GM12878 (cell line): Measurements from ENCODE around the gene SCNM1.

Experiments used
- CTCF ChIP-seq, 3 experiments: IDR thresholded peaks in 2 of 3; conservative IDR thresholded peaks in 1 of 3; 2 replicates each; pipeline ENCODE4 v1.5.1; 2011; ENCODE audit warnings: low read depth in 3 of 3, low read length in 3 of 3, mild to moderate bottlenecking in 3 of 3, control low read depth in 2 of 3, moderate library complexity in 2 of 3, inconsistent platforms in 1 of 3, mixed read lengths in 1 of 3; ENCODE audit not compliant: control insufficient read depth in 2 of 3, insufficient read depth in 1 of 3; ENCODE audit errors: extremely low read depth in 1 of 3
- SIN3A ChIP-seq: IDR thresholded peaks from 2 replicates; pipeline ENCODE4 v1.6.1; 2012; ENCODE audit warnings: low read depth, low read length, improper control_type of control experiment

GRCh38 chr1:151192047-151192446, 26.1 kb downstream of the SCNM1 start:
- TF ChIP-seq CTCF (IDR thresholded peaks at IDR 0.05 in 2 of 3, conservative IDR thresholded peaks at IDR 0.05 in 1 of 3; ENCODE audit: control insufficient read depth in 2 of 3, extremely low read depth in 1 of 3, insufficient read depth in 1 of 3, low read depth in 3 of 3, low read length in 3 of 3): no peak
- no peak for TF ChIP-seq SIN3A
